NCI-H146 treated with DMSO at 0.1 percent for 48 hours (cell line): Measurements from ENCODE around the gene INO80C.

ENCODE experiments used
- DNase-seq: peaks from one replicate; lab custom pipeline; 2025; ENCODE audit not compliant: unreplicated experiment; lab: John Stamatoyannopoulos, UW

The INO80C gene

DNA sequence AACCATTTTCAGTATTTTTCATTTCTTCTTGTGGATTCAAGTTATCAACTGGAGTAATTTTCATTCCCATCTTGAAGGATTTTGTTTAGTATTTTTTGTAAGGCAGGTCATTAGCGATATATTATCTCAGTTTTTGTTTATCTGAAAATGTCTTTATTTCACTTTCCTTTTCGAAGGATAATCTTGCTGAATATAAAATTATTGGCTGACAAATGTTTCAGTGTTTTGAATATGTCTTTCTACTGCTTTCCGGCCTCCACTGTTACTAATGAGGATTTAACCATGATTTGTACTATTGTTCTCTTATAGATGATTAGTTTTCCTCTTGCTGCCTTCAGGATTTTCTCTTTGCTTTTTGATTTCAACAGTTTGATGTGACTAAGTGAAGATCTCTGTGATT, 62.4 kb downstream of the INO80C start:
- DNase-seq: no peak

DNA sequence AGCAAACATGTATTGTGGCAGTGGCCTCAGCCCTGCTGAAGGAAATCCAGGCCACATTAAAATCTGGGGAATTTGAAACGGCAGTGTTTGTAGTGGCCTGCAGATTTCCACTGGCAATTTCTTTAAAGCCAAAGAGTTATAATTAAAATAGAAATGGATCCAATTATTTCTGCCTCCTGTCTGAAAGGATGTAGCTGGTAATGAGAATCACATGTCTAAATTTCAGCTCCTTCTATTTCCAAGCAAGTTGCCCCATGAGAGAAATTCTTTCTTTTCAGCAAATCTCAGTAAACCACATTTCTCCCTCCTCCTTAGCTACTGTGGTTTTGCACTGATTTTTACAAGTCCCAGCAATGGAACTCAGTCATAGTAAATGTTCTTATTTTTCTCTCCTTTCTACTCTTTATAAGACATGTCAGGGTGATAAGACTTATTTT, 65.2 kb downstream of the INO80C start:
- no peak for DNase-seq

DNA sequence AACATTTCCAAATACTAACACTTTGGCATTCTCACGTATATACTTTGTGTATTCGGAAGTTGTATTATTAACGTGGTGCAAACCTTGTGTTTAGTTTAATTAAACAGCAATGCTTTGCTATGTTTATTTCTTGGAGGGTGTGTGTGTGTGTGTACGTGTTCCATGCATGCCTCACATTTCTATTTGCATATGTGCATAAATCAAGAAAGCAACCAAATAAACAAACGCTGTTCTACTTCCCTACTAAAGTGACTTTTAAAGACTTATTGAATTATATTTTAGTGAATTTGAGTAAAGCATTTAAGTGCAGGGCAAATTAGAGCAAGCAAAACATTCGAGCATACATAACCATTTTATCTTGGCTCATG, 66.4 kb downstream of the INO80C start:
- no peak for DNase-seq

DNA sequence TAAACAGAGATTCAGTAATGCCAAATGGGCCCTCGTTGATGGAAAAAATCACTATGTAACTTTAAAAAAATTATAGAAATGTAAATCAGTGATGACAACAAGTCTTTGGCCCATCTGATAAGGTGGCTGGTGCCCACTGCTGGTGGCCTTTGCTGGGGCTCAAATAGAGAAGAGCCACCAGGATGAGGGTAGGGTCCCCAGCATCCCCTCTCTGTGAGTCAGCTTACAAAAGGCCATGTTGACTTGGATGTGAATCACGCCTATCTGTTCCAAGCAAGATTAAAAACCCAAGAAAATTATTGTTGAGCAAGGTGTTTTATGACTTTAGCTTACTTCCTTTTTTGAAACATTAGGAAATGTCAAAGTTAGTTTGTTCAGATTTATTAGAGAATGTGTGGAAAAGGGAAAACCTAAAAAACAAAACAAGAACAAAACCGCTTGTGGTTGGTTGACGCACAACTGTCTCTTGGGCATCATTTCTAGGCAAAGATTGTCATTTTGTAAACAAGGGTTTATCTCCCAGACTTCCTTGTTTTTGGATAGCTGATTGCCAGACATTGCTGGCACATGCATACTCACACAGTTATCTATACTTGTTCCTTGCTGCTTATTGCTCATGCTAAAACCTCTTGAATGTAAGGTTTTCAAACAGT, 66.9 kb downstream of the INO80C start:
- DNase-seq: no peak

DNA sequence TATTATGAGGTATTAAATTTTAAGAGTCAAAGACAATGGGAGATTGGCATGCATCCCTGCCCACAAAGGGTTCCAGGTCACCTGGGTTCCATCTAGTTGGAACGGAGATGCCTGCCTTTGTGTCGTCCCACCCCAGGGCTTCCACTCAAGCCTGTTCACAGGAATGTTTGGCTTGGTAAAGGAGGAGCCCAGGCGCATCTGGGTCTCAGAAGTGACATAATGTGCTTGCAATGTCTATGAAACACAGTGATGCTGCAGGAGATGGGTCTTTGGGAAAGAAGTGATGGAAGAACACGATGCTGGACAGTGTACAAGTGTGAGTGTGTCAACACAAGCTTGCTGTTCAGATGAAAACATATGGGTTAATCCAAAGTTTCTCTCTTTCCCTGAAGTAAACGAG, 71.0 kb downstream of the INO80C start:
- no peak for DNase-seq

DNA sequence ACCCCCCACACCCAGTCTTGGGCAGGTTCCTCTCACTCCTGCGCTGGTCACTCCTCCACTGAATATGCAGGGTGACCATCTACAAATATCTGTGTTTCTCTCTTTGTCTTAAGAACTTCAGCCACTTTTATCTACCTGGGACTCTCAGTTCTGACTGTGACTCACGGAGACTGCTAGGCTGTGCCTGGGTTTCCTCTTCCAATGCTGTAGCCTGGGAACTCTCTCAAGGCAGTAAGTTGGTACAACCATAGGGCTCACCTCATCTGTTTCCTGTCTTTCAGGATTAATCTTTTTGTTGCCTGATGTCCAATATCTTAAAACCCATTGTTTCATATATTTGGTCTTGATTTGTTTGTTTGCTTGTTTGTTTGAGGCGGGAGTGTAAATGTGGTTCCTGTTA, 73.4 kb downstream of the INO80C start:
- DNase-seq: no peak

DNA sequence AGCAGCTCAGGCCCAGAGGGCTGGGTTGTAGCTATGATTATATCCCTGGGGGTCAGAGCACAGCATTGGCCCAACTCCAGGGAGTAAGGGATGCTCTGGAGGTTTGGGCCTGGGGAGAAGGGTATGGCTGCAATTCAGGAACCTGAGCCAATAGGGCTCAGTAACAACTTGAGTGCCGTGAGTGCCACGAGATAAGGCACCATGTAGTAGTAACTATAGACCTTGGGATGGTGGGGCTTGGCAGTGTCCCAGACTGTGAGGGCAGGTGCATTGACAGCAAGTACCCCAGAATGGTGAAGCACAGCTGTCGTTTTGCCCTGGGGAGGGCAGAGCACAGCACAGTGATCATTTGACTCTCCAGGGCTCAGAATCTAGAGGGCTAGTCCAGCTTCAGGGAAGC, 75.5 kb downstream of the INO80C start:
- no peak for DNase-seq

DNA sequence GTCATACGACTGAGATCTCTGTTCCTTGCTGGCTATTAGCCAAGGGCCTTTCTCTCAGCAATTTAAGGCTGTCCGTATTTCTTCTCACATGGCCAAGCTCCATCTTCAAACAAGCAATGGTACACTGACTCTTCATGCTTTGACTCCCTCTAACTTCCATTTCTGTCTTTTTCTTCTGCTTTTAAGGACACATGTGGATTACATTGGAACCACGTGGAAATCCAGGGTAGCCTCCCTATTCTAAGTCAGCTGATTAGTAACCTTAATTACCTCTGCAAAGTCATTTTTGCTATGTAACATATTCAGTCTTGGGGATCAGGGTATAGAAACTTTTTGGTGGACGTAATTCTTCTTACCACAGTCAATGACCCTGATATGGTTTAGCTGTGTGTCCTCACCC, 79.2 kb downstream of the INO80C start:
- no peak for DNase-seq
